NCI-H2107 treated with DMSO at 0.1 percent for 48 hours (cell line): Measurements from ENCODE around the gene CLEC4A.
A peak's percentile ranks its signal among the peaks of the same experiment; 100 is the strongest.
"Not testable (repeated sequence)": the region's sequence is repeated elsewhere in the genome, so short reads cannot be mapped to it uniquely, and the experiment has no call there.

Experiments used
- DNase-seq: peaks from one replicate; lab custom pipeline; 2025; ENCODE audit not compliant: unreplicated experiment; lab: John Stamatoyannopoulos, UW

The CLEC4A gene

DNA sequence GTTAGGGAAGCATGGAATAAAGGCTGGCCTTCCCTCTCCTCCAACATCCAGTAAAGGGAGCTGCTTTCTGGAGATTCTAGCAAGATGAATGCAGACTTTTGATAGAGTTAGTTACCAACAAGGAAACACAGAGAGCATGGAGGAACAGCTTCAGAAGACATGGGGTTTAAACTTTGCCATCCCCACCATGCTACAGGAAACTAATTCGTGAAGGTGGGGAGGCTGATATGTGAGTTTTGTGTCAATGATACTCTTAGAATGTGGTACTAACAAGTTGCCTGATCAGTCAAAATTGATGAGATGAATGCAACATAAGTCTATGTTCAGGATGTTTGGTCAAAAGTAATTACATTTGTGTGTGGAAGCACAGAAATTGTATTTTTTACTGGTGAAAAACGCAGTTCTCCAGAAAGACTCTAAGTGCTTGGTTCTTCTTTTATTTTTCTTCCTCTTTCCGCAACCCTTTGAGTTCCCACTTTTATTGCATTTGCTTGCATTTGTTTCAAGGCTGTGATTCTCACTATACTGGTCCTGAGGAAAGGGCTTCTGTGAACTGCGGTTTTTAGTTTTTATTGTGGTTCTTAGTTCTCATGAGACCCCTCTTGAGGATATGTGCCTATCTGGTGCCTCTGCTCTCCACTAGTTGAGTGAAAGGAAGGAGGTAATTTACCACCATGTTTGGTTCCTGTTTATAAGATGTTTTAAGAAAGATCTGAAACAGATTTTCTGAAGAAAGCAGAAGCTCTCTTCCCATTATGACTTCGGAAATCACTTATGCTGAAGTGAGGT lies at the start of gene CLEC4A:
CLEC4A (plus strand) TSS at position 494 of the 789 bp plus-strand sequence; CDS start at position 756, 262 bp downstream.
- no peak for DNase-seq

DNA sequence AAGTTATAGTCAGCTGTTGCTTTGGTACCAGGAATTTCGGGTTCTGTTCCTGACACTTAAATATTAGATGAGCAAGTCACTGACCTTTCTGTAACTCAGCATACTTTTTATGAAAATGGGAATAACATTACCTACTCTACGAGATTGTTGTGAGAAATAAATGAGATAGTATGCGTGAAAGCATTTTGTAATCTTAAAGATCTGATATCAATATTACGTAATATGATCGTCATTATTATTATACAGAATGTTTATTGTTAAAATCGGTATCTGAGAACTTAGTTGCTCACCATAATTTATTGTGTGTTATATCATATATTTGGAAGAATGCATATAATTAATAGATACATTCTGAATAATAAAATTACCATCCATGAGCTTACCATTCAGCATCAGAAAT lies 47.5 kb upstream of the CLEC4A start:
- DNase-seq, result no peak

DNA sequence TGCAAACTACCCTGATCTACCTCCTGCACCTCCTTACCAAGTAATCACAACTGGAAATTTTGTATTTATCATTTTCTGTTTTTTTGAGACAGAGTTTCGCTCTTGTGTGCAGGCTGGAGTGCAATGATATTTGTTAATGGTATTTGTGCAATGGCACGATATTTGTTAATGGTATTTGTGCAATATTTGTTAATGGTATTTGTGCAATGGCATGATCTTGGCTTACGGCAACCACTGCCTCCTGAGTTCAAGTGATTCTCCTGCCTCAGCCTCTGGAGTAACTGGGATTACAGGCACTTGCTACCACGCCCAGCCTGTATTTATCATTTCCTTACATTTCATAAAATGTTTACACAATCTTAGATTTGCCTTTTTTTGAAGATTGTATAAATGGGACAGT lies 47.1 kb upstream of the CLEC4A start:
- no peak for DNase-seq

DNA sequence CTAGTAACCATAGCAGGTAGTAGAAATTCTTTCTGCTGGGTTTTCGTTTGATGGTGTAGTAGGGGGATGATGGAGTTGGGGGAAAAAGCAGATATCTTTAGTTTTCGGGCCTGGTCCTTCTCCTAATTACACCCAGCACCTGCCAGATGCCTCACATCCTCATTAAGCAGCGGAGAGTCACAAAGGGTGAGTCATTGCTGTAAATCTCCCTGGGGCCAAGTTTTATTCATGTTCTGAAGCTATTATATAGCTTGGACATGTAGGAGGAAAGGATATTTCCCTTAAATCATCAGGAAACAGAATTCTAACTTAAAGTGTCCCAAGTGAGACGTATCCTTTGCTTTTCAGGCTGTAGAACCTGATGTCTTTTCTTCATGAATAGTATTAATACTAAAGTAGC lies 46.2 kb upstream of the CLEC4A start:
- peak; percentile 4 for DNase-seq

DNA sequence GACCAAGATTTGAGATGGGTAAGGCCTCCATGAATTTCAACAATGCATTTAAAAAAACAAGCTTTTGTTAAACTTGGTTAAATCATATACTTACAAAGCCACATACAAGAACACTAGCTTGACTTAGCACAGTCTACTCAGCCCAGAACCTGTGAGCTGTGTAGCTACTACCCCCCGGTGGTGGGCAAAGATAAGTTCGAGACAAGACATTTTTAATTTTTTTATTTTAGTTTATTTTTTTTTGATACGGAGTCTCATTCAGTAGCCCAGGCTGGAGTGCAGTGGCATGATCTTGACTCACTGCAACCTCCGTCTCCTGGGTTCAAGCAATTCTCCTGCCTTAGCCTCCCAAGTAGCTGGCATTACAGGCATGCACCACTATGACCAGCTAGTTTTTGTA lies 45.0 kb upstream of the CLEC4A start:
- peak; percentile 33 for DNase-seq

DNA sequence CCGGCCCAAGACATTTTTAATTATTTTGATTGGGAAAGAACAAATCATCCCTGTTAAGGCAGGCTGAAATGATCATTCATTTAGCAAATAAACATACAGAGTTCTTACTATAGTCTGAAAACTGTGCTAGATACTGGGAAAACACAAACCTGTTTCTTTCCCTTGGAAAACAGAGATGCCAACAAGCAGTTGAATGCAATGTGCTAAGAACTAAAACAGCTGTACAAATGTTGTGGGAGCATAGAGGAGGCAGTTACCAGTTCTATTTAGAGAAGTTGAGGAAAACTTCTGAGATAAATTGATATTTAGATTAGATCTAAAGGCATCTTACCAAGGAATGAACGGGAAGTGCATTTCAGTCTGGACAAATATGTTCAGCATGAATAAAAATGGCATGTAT lies 44.5 kb upstream of the CLEC4A start:
- no peak for DNase-seq

DNA sequence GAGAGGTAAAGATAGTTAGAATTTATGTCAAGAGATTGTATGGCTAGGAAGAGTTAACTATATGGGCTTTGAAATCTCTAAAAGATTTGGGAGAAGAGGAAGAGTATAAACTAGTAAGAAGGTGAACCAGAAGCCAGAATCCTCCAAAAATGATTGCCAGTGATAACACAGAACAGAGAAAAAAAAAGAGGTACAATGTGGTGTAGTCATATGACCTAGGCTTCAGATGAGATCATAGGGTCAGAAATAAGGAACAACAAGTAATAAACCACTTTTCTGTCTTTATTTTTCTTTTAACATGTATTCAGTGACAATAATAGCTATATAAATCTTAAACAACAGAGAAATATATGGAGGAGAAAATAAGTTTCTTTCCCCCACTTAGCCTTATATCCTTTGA lies 43.3 kb upstream of the CLEC4A start:
- no peak for DNase-seq

DNA sequence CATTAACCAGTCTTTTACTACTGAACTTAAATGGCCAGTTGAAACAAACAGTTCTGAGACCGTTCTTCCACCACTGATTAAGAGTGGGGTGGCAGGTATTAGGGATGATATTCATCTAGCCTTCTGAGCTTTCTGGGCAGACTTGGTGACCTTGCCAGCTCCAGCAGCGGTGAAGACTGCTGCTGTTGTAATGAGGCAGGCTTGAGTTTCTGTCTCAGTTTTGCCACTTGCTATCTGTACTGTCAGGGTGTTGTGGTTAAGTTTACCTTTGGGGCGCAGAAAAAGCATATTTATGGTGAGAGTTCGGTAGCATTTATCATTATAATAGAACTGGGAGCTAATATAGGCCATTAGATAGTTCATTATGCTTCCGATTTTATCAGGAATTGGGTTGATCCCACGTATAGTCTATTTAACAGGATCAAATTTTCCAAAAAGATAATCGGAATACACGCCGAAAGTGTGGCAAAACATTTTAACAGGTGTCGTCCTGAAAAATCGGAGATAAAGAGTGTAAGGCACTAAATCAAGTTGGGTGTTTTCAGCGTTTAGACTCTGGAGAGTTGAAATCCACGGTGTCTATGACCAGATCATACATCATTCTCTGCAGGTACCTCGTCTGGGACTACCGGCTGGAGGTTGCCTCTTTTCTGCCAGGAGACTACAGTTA lies 42.0 kb upstream of the CLEC4A start:
- DNase-seq, result peak; percentile 32

DNA sequence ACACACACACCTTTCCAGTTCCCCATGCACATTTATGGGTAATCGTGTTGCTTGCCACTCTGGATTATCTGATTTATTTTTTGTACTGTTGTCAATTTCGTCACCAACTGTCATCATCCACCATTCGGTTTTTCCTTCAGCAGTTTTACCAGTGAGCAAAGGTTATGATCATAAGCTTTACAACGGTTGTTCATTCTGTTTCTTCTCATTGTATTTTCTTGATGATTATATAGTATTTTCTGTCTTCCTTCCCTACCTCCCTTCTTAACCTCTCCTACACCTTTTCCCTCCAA lies 40.7 kb upstream of the CLEC4A start:
- DNase-seq, result no peak

DNA sequence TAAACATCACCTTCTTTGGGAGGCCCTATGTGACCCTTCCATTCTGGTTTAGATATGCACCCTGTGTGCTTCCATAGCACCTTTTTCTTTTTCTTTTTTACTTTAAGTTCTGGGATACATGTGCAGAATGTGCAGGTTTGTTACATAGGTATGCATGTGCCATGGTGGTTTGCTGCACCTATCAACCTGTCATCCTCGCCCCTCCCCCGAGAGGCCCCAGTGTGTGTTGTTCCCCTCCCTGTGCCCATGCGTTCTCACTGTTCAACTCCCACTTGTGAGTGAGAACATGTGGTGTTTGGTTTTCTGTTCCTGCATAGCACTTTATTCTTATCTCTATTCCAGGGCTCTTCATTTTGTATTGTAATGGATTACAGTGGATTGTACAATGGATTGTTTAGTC lies 39.1 kb upstream of the CLEC4A start:
- DNase-seq, result not testable (repeated sequence)

DNA sequence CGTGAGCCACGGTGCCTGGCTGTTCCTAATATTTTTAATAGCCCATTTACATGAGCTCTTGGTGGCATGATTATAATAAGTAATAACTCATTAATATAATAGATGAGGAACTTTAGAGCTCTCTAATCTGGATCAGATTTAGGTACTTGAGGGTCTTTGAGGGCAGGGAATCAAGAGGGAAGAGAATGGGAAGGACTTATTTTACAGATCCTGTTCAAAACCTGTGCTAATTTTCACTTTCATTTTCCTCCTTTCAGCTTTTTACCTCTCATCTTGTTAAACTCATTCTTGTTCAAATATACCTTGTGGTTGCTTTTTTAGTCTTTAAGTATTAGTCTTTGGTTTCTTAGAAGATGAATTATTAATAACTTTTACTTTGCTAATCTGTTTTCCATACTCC lies 35.8 kb upstream of the CLEC4A start:
- DNase-seq, result no peak

DNA sequence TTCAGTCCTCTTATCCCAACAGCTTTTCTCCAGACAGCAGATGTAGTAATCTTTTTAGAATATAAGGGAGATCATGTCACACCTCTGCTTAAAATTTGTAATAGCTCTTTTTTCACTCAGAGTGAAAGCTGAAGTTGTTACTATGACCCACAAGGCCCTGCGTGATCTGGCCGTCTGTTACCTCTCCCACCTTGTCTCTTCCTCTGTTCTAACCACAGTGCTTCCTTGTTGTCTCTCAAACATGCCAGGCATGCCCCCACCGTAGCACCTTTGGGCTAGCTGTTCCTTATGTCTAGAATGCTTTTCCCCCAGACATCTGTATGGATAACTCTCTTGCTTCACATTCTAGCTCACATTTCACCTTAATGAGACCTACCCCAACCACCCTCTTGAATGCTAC lies 34.8 kb upstream of the CLEC4A start:
- no peak for DNase-seq

DNA sequence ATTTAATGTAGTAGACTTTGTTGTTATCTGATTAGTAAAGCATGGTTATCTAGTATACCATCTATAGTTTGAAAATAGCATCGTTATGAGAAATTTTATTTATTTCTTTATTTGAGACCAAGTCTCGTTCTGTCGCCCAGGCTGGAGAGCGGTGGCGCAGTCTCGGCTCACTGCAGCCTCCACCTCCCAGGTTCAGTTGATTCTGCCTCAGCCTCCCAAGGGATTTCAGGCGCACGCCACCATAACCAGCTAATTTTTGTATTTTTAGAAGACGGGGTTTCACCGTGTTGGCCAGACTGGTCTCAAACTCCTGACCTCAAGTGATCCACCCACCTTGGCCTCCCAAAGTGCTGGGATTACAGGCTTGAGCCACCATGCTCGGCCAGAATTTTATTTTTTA lies 34.1 kb upstream of the CLEC4A start:
- not testable (repeated sequence) for DNase-seq

DNA sequence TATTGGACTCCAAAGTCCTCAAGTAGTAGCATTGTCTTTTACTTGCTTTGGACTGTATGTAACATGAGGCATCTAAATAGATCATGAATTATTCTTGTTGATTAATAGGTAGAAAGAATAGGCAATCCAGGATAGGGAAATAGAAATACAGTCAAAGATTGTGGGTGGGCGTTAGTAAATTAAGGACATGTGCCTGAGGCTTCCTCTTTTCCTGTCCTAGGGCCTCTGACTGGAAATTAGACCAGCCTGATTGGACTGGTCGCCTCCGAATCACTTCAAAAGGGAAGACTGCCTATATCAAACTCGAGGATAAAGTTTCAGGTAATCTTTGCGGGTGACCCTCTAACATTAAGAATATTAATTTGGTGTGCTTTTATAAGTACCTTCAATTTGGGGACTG lies 33.7 kb upstream of the CLEC4A start:
- DNase-seq, result no peak

DNA sequence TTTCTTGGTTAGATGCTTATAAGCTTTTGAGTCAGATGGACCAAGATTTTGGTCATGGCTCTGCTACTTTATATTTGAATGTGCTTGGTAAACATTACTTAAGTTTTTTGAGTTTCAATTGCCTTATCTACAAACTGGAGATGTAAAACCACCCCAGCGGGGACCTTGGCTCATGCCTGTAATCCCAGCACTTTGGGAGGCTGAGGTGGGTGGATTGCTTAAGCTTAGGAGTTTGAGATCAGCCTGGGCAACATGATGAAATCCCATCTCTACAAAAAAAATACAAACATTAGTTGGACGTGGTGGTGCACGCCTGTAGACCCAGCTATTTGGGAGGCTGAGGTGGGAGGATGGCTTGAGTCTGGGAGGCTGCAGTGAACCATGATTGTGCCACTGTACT lies 30.1 kb upstream of the CLEC4A start:
- no peak for DNase-seq

DNA sequence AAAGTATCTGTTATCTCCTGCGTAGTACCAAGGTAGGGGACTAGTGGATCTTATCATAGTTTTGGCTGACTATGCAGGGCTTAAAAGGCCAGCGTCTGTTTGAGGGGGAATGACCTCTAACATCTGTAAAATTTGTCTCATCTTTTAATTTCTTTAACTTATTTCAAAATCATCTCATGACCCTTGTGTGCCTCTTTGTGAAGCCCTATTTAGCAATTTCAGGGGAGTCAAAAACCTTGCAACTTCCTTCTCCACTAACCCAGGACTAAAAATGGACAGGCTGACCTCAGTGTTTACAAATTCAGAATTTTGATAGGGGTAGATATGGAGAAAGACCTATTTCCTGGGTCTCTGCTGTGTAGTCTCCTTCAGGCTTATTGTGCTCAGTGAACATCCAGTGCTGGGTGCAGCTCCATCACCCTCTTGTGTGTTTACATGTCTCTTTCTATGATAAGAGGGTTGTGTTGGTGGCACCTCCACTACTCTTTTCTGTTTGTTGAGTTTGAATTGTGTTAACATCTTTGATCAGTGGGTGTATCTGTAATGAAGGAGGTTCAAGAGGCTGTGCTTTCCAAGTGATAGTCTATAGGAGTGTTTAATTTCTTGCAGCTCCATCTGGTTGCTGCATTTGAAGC lies 27.0 kb upstream of the CLEC4A start:
- no peak for DNase-seq

DNA sequence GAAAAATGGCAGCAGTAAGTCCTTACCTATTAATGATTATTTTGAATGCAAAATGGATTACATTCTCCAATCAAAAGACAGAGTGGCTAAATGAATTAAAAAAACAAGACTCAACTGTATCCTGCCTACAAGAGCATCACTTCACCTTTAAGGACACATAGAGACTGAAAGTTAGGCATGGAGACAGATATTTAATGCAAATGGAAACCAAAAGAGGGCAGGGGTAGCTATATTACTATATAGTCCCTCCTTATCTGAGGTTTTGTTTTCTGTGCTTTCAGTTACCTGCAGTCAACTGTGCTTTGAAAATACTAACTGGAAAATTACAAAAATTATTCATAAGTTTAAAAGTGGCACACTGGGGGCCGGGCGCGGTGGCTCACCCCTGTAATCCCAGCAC lies 24.2 kb upstream of the CLEC4A start:
- DNase-seq, result no peak

DNA sequence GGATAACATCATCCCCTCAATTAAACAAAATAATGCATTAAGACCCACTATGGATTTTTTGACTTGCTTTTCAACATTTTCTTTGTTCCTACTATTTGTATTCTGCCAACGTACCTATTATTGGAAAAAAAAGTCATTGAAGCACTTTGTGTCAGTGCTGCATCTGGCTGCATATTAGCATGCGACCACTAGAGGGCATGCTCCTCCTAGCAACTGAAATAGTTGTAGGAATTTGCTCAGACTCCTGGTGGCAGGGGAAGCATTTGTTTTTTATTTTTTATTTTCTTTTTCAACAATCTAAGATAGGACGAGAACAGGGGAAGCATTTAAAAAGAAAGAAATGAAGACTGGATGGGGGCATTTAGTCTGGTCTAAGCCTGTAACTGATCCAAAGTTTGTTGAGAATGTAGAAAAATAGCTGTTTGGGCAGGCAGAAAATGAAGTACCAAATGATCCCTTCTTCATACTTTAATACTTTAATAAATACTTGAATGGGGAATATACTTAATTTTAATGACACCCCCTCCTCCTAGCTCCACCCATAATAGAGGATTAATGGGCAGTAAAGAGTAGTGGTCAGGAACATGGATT lies 14.5 kb upstream of the CLEC4A start:
- DNase-seq, result peak; percentile 82

DNA sequence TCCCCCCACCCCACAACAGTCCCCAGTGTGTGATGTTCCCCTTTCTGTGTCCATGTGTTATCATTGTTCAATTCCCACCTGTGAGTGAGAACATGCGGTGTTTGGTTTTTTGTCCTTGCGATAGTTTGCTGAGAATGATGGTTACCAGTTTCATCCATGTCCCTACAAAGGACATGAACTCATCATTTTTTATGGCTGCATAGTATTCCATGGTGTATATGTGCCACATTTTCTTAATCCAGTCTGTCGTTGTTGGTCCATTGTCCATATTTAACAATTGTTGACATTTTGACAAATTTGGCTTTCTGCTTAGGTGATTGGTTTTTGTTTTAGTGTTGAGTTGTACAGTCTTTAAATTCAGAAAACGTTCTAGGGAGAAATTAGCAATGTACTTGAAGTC lies 10.3 kb upstream of the CLEC4A start:
- DNase-seq, result not testable (repeated sequence)

DNA sequence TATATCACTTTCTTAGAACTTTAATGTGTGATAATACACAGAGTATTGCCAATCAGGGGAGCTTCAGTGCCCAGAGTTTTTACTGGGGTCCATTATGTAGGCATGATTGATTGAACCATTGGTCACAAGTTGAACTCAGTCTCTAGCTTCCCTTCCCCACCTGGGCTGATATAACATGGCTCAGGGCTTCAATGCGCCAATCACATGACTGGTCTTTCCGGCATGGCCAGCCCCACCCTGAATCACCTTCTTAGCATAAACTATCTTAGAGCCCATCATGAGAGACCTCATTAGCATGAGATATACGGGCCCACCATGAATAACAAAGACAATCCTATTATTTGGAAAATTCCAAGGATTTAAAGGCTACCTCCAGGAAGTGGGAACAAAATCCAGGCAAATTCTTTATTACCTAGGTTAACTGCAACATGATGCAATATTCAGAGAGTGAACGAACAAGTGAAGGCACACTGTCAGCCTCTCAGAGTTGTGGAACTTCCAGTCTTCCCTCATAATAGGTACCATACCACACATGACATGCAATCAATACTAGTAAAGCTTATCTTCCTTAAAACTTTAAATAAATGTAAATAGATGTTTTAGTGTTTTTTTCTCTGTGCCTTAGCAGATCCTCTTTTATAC lies 3.2 kb upstream of the CLEC4A start:
- DNase-seq, result no peak

DNA sequence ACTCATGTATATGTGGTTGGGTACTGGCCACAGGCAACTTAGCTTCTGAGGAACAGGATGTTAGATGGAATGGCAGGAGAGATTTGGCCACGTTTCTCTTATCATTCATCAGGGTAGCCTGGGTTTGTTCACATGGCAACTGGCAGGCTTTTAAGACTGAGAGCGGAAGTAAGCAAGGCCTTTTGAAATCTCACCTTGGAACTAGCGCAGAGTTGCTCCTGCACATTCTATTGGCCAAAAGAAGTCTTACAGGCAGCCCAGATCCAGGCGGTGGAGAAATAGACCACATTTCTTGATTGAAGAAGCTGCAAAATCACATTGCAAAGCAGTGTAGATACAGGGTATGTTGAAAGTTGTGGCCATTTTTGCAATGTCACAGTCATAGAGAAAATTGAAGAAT lies 3.7 kb downstream of the CLEC4A start:
- DNase-seq, result no peak
